ENCODE measurements around the gene TIGD3. TPM values are rescaled to one million over a fixed set of nuclear protein-coding genes. Genes with fewer than 3 reads are reported as not detected.

The TIGD3 gene
- total and polyA plus RNA-seq, 2 of the 13 experiments (the other 11 are each of a cell fraction or from before 2014, with no cell fraction given), result 0.49 to 4.9 TPM

- no peak for TF ChIP-seq AFF4 (CRISPR knock-in tag; IDR thresholded peaks at IDR 0.05)
- TF ChIP-seq, protein P1, sequence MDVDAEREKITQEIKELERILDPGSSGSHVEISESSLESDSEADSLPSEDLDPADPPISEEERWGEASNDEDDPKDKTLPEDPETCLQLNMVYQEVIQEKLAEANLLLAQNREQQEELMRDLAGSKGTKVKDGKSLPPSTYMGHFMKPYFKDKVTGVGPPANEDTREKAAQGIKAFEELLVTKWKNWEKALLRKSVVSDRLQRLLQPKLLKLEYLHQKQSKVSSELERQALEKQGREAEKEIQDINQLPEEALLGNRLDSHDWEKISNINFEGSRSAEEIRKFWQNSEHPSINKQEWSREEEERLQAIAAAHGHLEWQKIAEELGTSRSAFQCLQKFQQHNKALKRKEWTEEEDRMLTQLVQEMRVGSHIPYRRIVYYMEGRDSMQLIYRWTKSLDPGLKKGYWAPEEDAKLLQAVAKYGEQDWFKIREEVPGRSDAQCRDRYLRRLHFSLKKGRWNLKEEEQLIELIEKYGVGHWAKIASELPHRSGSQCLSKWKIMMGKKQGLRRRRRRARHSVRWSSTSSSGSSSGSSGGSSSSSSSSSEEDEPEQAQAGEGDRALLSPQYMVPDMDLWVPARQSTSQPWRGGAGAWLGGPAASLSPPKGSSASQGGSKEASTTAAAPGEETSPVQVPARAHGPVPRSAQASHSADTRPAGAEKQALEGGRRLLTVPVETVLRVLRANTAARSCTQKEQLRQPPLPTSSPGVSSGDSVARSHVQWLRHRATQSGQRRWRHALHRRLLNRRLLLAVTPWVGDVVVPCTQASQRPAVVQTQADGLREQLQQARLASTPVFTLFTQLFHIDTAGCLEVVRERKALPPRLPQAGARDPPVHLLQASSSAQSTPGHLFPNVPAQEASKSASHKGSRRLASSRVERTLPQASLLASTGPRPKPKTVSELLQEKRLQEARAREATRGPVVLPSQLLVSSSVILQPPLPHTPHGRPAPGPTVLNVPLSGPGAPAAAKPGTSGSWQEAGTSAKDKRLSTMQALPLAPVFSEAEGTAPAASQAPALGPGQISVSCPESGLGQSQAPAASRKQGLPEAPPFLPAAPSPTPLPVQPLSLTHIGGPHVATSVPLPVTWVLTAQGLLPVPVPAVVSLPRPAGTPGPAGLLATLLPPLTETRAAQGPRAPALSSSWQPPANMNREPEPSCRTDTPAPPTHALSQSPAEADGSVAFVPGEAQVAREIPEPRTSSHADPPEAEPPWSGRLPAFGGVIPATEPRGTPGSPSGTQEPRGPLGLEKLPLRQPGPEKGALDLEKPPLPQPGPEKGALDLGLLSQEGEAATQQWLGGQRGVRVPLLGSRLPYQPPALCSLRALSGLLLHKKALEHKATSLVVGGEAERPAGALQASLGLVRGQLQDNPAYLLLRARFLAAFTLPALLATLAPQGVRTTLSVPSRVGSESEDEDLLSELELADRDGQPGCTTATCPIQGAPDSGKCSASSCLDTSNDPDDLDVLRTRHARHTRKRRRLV (CRISPR knock-in tag; IDR thresholded peaks at IDR 0.05), result no peak
- TF ChIP-seq HOXA3 (CRISPR knock-in tag; IDR thresholded peaks at IDR 0.05), result peak; percentile 85
- TF ChIP-seq HCFC1 (IDR thresholded peaks at IDR 0.05; ENCODE audit: low read depth, low read length), result no peak
- TF ChIP-seq RBFOX2 (IDR thresholded peaks at IDR 0.05; ENCODE audit: low read depth, low read length), result no peak
- peak; percentile 48 for TF ChIP-seq CBX1 (IDR thresholded peaks at IDR 0.05; ENCODE audit: low read depth)
- TF ChIP-seq, protein P2, sequence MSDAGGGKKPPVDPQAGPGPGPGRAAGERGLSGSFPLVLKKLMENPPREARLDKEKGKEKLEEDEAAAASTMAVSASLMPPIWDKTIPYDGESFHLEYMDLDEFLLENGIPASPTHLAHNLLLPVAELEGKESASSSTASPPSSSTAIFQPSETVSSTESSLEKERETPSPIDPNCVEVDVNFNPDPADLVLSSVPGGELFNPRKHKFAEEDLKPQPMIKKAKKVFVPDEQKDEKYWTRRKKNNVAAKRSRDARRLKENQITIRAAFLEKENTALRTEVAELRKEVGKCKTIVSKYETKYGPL (CRISPR knock-in tag; IDR thresholded peaks at IDR 0.05), result no peak
- TF ChIP-seq GTF2F1 (IDR thresholded peaks at IDR 0.05; ENCODE audit: low read length), result no peak
- TF ChIP-seq ZSCAN9 (CRISPR knock-in tag; IDR thresholded peaks at IDR 0.05; ENCODE audit: borderline replicate concordance), result no peak
- no peak for TF ChIP-seq ZNF781 (CRISPR knock-in tag; IDR thresholded peaks at IDR 0.05; ENCODE audit: borderline replicate concordance, not compliant biosample characterization)
- peak; percentile 82; the same call in 1 of the 2 replicates for TF ChIP-seq MEF2D (CRISPR knock-in tag; IDR thresholded peaks at IDR 0.05)
- TF ChIP-seq HNF1A (IDR thresholded peaks at IDR 0.05; ENCODE audit: low read depth), result no peak
- TF ChIP-seq HNF1A (CRISPR knock-in tag; IDR thresholded peaks at IDR 0.05; ENCODE audit: borderline replicate concordance), result peak; percentile 55; the same call in 1 of the 2 replicates
- peak; percentile 62; the same call in 1 of the 2 replicates for TF ChIP-seq MEIS1 (CRISPR knock-in tag; IDR thresholded peaks at IDR 0.05; ENCODE audit: borderline replicate concordance)
- TF ChIP-seq E2F5 (CRISPR knock-in tag; conservative IDR thresholded peaks at IDR 0.05), result no peak
Measured at GRCh38 chr11:65357856-65358356, 3.4 kb downstream of the TIGD3 start (continued).
